ENCODE results near the gene ITGB2.

GRCh38 chr21:44888581-44889550 is 31.8 kb downstream of the ITGB2 start:
- no peak for TF ChIP-seq SIN3A (IDR thresholded peaks at IDR 0.05; ENCODE audit: borderline replicate concordance, insufficient read depth, low read length)
- TF ChIP-seq POLR2AphosphoS5 (IDR thresholded peaks at IDR 0.05; ENCODE audit: low read depth, low read length) = no peak

Measured in PFSK-1 (cell line).